Activated T-cell treated with anti-CD3 and anti-CD28 coated beads, Interleukin-2, amount 50 U/mL, for 72 hours (primary cell): ENCODE measurements around the gene CEP55. TPM values are rescaled to one million over a fixed set of nuclear protein-coding genes. Genes with fewer than 3 reads are reported as not detected.
"Not testable (repeated sequence)": the region's sequence is repeated elsewhere in the genome, so short reads cannot be mapped to it uniquely, and the experiment has no call there.

ENCODE experiments used
- ATAC-seq, 2 donors: fragments of 150-1000 bp; cut with Tn5 transposase; replicated peaks in 1 of 2; 2 replicates each; pipeline ENCODE4 v1.10.0; 2021; ENCODE audit warnings: moderate library complexity in 2 of 2, mild to moderate bottlenecking in 1 of 2
- DNase-seq, 2 donors: peaks; one replicate each; pipeline ENCODE4 v3.0.0; 2021 to 2022; ENCODE audit warnings: mixed read lengths in 1 of 2
- H3K27ac Mint-ChIP-seq: one replicate; pipeline ENCODE4 v1.8.0; 2022; ENCODE audit warnings: mild to moderate bottlenecking, moderate library complexity, mixed read lengths
- H3K27me3 Mint-ChIP-seq: one replicate; pipeline ENCODE4 v1.8.0; 2022; ENCODE audit warnings: low read depth, mixed read lengths
- H3K36me3 Mint-ChIP-seq, 2 donors: one replicate each; pipeline ENCODE4 v1.8.0; 2022; ENCODE audit warnings: mixed read lengths in 2 of 2, mild to moderate bottlenecking in 1 of 2; ENCODE audit not compliant: insufficient read depth in 2 of 2
- H3K4me1 Mint-ChIP-seq: one replicate; pipeline ENCODE4 v1.8.0; 2022; ENCODE audit warnings: low read depth, mixed read lengths
- H3K4me3 Mint-ChIP-seq, 2 donors: one replicate each; pipeline ENCODE4 v1.8.0; 2022; ENCODE audit warnings: mild to moderate bottlenecking in 2 of 2, mixed read lengths in 2 of 2, moderate library complexity in 2 of 2
- H3K9me3 Mint-ChIP-seq, 2 donors: one replicate each; pipeline ENCODE4 v1.8.0; 2022; ENCODE audit warnings: mixed read lengths in 2 of 2
- total RNA-seq, 2 donors: library from RNA; stranded (reverse); gene quantifications; one replicate each; pipeline ENCODE4 v1.2.3, GENCODE V29; 2022

The CEP55 gene
- total RNA-seq, 2 donors from 2014 or later: 46.6 to 55.8 TPM

- H3K9me3 Mint-ChIP-seq, H3K27me3 Mint-ChIP-seq, H3K4me3 Mint-ChIP-seq, ATAC-seq, DNase-seq, H3K27ac Mint-ChIP-seq, H3K36me3 Mint-ChIP-seq, H3K4me1 Mint-ChIP-seq: not testable (repeated sequence)
Observed at GRCh38 chr10:93546995-93547394, 50.6 kb downstream of the CEP55 start.

DNA sequence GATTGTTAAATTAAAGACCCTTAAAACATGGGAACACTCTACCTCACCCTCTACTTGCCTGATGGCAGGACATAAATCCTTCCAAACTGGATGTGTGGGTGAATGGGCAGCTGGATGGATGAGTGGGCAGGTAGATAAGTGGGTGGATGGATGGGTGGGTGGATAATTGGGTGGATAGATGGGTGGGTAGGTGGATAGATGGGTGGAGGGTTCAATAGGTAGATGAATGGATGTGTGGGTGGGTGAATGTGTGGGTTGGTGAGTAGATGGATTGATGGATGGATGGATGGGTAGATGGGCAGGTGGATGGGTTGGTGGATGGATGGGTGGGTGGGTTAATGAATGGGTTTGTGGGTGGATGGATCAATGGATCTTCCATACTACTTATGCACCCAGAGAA, 51.1 kb downstream of the CEP55 start:
- DNase-seq (no peak), ATAC-seq (no peak)
- H3K36me3 Mint-ChIP-seq: no peaks in the 10 kb centered on the region
- H3K9me3 Mint-ChIP-seq: no peaks in the 10 kb centered on the region
- peaks cover under 1% of the 10 kb centered on the region for H3K27me3 Mint-ChIP-seq
- no peak overlapping the region for H3K4me3 Mint-ChIP-seq
- H3K27ac Mint-ChIP-seq: no peak overlapping the region
- H3K4me1 Mint-ChIP-seq: no peaks in the 10 kb centered on the region

DNA sequence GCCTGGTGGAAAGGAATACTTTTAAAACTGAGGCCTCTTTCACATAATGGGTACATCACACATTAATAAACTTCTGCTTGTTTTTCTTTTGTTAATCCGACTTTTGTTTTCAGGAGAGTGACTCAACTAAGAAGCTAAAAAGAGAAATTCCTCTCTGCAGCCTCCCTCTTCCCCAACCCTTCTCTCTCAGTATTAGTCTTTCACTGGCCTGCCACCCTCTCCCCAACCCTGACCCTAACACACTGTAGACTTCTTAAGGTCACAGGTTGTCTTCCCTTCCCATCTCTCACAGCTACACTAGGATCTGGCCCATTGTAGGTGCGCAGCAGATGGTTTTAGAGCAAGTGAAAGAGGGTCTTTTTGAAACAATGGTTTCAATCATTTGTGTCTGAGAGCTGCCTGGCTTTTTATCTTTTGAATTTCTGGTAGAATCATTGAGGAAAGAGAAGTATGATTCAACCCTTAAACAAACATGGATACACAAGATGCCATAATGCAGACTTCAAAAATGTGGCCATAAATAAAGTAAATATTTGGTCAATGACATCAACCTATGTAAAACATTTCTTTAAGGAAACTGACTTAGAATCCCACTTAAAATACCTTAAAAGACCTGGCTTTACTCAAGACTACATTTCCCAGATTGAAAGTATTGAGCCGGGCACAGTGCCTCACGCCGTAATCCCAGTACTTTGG, 52.1 kb downstream of the CEP55 start:
- Mint-ChIP-seq H3K4me3 (no peak overlapping the region), H3K27me3 (peaks cover 6% of the 10 kb centered on the region), H3K36me3 (no peaks in the 10 kb centered on the region), H3K27ac (no peak overlapping the region), H3K4me1 (no peaks in the 10 kb centered on the region), H3K9me3 (no peaks in the 10 kb centered on the region)
- DNase-seq (no peak), ATAC-seq (no peak)

- no peaks in the 10 kb centered on the region for H3K9me3 Mint-ChIP-seq
- no peak for ATAC-seq
Observed at GRCh38 chr10:93550606-93551005, 54.2 kb downstream of the CEP55 start.

GRCh38 chr10:93552780-93553179, 56.4 kb downstream of the CEP55 start:
- no peak for ATAC-seq
- no peaks in the 10 kb centered on the region for H3K9me3 Mint-ChIP-seq

More at GRCh38 chr10:93550606-93551005, 54.2 kb downstream of the CEP55 start:
- Mint-ChIP-seq H3K4me3 (no peak overlapping the region), H3K27me3 (peaks cover 12% of the 10 kb centered on the region), H3K27ac (no peak overlapping the region), H3K4me1 (no peaks in the 10 kb centered on the region), H3K36me3 (no peaks in the 10 kb centered on the region)
- no peak for DNase-seq

DNA sequence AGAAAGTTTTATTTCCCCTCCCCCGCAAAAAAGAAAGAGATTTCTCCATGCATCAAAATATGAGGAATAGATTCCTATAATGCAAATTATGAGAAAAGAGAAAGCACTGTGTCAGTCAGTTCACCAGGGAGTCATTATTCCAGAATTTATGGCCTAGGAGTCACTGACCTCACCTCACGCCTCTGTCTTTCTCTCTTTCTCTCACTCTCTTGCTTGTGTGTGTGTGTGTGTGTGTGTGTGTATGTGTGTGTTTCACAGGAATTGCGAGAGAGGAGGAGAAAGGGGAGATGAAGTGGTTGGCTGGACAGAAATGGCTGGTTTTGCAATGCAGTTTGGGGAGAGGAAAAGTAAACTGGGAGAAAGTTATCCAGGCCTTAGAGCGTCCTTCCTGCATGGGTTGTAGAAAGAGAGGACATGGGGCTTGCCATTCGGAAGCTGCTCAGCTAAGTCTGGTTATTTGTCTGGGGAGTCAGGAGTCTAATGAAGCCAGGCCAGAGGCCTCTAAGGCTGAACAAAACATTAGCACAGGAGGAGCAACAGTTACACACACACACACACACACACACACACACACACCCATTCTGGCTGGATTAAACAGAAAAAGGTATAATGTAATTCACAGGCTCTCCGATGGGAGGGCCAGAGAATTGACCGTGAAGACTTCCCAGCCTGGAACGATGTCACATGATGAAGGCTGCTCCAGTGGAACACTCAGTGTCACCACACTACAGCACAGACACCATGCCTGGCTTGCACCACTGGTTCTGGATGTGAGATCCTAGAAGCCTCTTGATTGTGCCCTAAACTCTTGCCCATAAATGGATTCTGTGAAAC, 57.3 kb downstream of the CEP55 start:
- ATAC-seq (no peak), DNase-seq (no peak)
- H3K36me3 Mint-ChIP-seq: no peaks in the 10 kb centered on the region
- no peaks in the 10 kb centered on the region for H3K4me1 Mint-ChIP-seq
- no peak overlapping the region for H3K27ac Mint-ChIP-seq
- no peak overlapping the region for H3K4me3 Mint-ChIP-seq
- no peaks in the 10 kb centered on the region for H3K9me3 Mint-ChIP-seq
- peaks cover 13% of the 10 kb centered on the region for H3K27me3 Mint-ChIP-seq

More at GRCh38 chr10:93552780-93553179, 56.4 kb downstream of the CEP55 start:
- Mint-ChIP-seq H3K4me3 (no peak overlapping the region), H3K27me3 (peaks cover 13% of the 10 kb centered on the region), H3K36me3 (no peaks in the 10 kb centered on the region), H3K27ac (no peak overlapping the region), H3K4me1 (no peaks in the 10 kb centered on the region)
- DNase-seq: no peak

GRCh38 chr10:93554316-93554663, 57.9 kb downstream of the CEP55 start:
- Mint-ChIP-seq H3K27me3 (peaks cover 14% of the 10 kb centered on the region), H3K4me3 (no peak overlapping the region), H3K36me3 (no peaks in the 10 kb centered on the region), H3K27ac (no peak overlapping the region), H3K9me3 (no peaks in the 10 kb centered on the region), H3K4me1 (no peaks in the 10 kb centered on the region)
- DNase-seq: no peak
- no peak for ATAC-seq

DNA sequence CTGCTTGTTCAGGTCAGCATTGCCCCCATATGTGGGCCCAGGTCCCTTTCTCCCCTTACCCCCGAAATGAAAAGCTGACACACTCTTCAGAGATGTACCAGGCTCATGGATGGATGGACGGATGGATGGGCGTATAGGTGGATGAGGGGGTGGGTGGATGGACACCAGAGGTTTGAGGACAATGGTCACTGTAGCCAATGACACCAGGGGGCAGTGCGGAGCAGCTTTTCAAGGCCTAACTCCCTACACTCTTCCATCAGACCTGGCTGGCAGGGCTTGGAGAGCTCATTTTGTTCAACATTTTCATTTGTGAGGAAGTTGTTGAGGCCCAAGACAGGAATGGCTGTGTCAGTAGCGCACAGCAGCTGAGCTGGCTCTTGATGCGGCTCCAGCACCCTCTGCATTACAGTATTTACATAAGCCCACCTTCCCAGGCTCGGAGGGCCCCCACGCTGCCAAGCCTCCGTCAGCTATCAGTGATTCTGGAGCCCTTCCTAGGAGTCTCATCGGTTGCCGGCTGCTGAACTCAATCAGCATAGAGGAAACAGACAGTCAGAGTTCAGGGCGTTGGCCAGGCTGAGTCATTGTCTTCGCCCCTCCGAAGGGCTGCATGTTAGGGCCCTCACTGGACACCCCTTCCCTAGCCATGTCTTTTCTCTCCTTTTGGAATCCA, 58.5 kb downstream of the CEP55 start:
- DNase-seq: peak; percentile 57 to 68
- Mint-ChIP-seq H3K36me3 (no peaks in the 10 kb centered on the region), H3K27me3 (peaks cover 20% of the 10 kb centered on the region), H3K4me3 (no peak overlapping the region), H3K27ac (no peak overlapping the region), H3K9me3 (no peaks in the 10 kb centered on the region), H3K4me1 (no peaks in the 10 kb centered on the region)
- ATAC-seq: peak in 1 of 2 donors; percentile 51

GRCh38 chr10:93559490-93559889, 63.1 kb downstream of the CEP55 start:
- no peak for ATAC-seq
- Mint-ChIP-seq H3K4me3 (no peak overlapping the region), H3K27ac (no peak overlapping the region), H3K4me1 (no peaks in the 10 kb centered on the region), H3K27me3 (peaks cover 28% of the 10 kb centered on the region), H3K9me3 (no peaks in the 10 kb centered on the region), H3K36me3 (no peaks in the 10 kb centered on the region)
- DNase-seq: no peak

DNA sequence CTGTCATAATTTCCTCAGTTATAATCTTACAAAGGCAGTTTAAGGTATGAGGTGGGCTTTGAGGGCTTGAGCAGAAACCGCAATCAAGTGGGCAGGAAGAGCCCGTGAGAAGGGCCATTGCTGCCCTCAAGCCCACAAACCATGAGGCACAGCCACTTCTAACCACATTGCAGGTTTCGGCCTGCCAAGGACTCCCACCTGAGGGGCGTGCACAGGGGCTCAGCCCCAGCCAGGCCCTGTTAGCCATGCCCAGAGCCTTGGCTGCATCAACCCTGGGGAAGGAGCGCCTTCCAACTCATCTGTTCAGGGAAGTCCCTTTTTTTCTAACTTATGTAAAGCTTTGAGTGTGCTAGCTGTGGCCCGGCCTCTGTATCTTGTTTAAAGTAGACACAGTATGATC, 64.1 kb downstream of the CEP55 start:
- no peak overlapping the region for H3K4me3 Mint-ChIP-seq
- H3K36me3 Mint-ChIP-seq: no peaks in the 10 kb centered on the region
- H3K27me3 Mint-ChIP-seq: peaks cover 33% of the 10 kb centered on the region
- ATAC-seq (no peak), DNase-seq (no peak)
- H3K4me1 Mint-ChIP-seq: no peaks in the 10 kb centered on the region
- H3K27ac Mint-ChIP-seq: no peak overlapping the region
- H3K9me3 Mint-ChIP-seq: no peaks in the 10 kb centered on the region

GRCh38 chr10:93565446-93565845, 69.0 kb downstream of the CEP55 start:
- no peaks in the 10 kb centered on the region for H3K36me3 Mint-ChIP-seq
- no peaks in the 10 kb centered on the region for H3K4me1 Mint-ChIP-seq
- DNase-seq (no peak), ATAC-seq (no peak)
- no peaks in the 10 kb centered on the region for H3K9me3 Mint-ChIP-seq
- no peak overlapping the region for H3K27ac Mint-ChIP-seq
- peaks cover 62% of the 10 kb centered on the region for H3K27me3 Mint-ChIP-seq
- no peak overlapping the region for H3K4me3 Mint-ChIP-seq

DNA sequence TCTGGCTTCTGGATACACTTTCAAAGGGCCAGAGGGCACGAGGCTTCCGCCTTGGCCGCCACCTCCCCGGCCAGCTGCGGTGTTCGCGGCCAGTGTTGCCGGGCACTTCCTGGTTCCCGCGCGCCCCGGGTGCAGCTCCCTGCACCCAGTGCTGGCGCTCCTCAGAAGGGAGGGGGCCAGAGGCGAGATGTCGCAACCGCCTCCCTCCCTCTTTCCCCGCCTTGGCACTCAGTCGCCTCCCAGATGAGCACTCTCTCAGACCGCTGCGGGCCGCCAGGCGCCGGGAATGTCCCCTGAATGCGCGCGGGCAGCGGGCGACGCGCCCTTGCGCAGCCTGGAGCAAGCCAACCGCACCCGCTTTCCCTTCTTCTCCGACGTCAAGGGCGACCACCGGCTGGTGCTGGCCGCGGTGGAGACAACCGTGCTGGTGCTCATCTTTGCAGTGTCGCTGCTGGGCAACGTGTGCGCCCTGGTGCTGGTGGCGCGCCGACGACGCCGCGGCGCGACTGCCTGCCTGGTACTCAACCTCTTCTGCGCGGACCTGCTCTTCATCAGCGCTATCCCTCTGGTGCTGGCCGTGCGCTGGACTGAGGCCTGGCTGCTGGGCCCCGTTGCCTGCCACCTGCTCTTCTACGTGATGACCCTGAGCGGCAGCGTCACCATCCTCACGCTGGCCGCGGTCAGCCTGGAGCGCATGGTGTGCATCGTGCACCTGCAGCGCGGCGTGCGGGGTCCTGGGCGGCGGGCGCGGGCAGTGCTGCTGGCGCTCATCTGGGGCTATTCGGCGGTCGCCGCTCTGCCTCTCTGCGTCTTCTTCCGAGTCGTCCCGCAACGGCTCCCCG, 70.2 kb downstream of the CEP55 start, which contains the start of gene FFAR4:
Gene FFAR4 (plus strand): TSS at position 231 of the 842 bp plus-strand sequence. CDS start 56 bp downstream, at position 287.
- Mint-ChIP-seq H3K9me3 (no peaks in the 10 kb centered on the region), H3K4me1 (no peaks in the 10 kb centered on the region), H3K36me3 (no peaks in the 10 kb centered on the region), H3K27ac (no peak within 1 kb of the TSS), H3K4me3 (no peak within 1 kb of the TSS), H3K27me3 (peaks cover 65% of the 10 kb centered on the region)
- ATAC-seq (no peak), DNase-seq (no peak)
